GM18519 (cell line): Measurements from ENCODE around the gene CRYBA2.

ENCODE experiments used
- ATAC-seq: cut with Tn5 transposase; IDR thresholded peaks from one replicate; pipeline ENCODE4 v1.9.1; 2021; ENCODE audit warnings: mild to moderate bottlenecking, moderate library complexity; ENCODE audit not compliant: unreplicated experiment, low FRiP score

Gene CRYBA2

DNA sequence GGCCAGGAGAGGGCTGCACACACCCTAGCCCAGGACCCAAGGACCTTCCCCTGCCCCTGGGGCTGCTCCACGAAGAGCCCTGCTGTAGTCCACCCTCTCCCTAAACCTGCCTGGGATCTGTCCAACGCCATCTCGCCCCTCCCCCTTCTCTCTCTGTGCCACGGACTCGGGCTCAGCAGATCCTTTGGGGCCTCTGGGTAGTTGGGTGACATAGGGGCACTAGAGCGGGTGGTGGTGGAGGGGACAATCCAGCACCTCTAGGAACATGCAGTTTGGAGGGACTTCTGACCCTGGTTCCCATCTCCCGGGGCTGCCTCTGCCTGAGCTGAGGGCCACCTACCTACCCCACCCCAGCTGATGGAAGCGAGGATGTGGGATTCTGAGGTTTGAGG, 7.3 kb upstream of the CRYBA2 start:
- no peak for ATAC-seq

DNA sequence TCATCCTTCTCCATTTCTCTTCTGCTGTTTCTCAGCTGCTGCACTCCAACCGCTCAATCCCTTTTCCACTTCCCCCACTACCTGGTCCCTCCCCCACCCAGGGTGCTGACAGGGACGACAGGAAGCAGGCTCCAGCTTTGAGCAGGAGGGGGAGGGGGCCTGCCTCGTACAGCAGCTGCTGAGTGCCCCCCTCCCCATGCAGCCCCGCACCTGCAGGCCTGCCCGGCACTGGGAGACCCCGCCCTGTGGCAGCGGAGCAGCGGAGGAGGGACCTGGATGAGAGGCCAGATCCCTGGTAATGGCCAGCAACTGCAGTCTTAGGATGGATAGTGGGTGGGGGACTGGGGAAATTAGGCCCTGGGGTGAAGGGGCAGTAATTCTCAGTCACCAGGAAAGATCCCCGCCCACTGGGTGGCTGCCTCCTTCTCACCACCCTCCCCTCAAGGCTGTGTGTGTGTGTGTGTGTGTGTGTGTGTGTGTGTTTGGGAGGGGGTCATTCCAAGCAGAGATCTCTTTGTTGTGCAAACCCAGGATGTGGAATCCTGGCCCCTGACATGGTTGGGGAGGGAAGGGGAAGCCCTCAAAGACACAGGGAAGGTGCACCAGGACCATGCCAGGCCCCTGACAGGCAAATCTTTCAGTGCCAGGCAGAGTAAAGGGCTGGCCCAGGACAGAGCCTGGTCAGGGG, 6.8 kb upstream of the CRYBA2 start:
- ATAC-seq = no peak

DNA sequence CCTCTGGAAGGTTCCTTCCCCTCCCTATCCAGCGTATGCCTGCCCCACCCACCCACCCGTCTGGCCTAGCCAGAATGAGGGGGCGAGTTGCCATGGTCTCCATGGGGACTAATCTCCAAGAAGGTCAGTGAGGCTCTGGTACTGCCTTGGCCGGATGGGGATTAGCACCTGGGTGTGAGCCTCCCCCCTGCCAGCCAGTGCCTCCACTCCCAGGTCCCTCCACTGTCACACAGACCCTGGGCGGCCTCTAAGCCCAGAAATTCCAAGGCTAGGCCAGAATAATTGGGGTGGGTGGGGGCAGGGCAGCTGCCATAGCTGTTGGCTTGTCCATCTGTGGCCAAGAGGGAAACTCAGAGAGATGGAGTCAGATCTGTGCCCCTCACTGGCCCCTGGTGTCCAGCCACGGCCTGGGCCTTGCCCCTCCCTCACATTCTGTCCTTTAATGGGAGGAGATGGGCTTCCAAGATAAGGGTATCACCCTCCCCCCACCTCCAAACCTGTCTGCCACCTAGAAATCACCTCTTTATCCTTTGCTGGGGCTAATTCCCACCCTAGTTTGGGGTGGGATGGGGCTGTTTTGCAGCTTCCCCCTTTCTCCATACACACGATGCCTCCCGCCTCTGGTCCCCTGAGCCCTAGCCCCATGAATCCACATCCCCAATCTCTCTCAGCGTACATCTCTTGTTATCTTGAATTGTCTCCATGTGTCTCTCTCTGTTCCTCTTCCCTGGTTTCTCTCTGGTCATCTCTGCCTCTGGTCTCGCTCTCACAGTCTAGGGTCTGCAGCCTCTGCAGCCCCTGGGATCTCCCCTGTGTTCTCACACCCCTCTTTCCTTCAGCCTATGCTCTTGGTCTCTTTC, 6.0 kb upstream of the CRYBA2 start:
- no peak for ATAC-seq

DNA sequence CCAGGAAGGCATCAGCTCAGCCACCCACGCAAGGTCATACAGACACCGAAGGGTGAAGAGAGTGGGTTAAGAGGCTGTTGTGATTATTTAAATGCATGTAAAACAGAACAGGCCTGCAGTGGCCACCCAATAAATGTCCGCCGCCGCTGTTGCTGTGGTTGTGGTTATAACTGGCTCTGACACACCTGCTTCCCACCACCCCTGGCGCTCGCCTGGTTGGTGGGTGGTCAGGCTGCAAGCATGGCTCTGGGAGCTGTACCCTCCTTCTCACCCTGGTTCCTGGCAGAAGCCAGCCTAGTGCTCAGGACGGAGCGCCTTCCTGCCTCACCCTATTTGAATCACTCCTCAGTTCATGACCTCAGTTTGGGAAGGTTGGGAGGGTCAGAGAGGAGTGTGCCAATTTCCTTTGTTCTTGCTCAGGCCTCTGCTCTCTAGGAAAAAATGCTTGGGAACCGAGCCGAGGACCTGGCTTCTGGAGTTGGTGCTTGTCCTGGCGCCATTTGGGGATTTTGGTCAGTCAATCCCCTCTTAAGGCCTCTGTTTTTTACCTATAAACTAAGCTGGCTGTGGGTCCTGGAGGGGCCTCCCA, 5.3 kb upstream of the CRYBA2 start:
- no peak for ATAC-seq

DNA sequence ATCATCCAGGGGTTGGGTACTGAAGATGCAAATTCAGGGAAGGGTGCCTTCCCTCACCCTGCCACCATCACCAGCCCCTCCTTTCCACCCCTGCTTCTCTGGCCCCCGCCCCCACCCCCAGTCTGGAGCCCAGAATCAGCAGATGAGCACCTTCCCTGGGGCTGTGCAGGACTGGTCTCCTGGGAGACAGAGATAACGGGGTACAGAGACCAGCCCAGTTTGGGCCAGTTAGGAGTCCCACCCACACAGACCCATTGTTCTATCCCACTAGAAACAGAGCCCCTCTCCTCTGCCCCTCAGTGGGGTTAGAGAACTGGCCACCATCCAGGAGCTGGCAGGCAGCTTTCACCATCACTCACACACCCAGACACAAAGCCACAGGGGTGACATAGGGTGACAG, 4.5 kb upstream of the CRYBA2 start:
- no peak for ATAC-seq

DNA sequence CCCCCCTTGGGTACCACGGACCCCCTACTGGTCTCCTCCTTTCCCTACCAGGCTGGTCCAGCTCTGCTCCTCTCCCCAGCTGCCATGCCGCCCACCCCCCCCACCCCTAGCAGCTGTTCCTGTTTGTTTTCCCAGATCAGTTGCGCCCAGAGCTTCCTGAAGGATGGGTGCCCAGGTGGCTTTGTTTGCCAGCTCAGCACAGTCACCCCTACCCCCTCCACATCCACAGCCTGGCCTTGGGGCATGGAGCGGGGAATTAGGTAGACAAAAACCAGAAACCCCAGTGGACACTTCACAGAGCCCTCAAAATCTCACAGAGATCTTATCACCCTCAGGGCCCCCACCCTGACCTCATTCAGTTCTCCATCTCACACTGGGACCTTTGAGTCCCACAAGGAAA, 3.7 kb upstream of the CRYBA2 start:
- no peak for ATAC-seq

DNA sequence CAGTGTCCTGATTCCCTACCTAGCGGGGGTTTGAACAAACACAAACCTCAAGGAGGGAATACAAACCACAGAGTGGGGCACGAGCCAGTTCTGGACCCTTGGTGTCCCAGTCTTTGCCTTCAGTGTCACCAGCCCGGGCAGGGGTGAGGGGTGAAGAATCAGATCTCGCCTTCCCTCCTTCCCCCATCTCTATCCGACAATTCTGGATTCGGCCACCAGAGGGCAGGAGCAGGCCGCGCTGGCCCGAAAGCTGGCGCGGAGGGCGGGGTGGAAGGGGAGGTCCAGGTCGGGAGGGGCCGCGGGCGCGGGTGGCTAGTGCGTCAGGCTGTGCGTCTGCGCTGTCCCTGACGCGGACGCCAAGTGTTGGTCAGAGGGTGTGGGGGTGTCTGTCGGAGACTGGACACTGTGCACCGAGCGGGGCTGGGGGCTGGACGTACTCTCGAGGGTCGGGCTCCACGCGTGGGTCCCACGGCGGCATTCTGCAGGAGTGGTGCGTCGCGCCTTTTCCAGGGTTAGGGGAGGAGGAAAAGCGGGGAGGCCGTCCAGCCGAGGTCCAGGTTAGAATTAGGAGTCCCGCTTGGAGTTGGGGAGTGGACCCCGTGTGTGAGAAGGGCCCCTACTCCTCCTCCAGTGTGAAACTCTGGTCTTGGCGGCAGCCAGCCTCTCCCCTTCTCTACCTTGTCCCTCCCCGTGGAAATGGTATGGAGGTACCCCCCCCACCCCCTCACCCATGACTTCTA, 2.9 kb upstream of the CRYBA2 start:
- ATAC-seq = no peak

DNA sequence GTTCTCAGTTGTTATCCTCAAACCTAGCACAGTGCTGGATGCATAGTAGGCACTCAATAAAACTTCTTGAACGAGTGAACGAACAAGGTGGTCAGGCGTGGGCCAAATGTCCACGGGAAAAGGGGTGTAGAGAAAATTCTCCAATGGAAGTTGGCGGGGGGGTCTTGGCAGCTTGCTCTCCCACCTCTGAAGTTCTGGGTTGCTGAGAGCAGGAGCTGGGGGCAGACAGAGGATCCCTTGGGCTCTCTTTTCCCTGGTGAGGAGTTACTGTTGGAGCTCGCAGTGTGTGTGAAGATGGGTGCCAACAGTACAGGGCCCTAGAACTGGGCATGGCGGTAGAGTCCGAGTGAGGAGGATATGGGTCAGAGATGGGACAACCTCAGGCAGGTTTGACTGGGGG, 2.3 kb upstream of the CRYBA2 start:
- no peak for ATAC-seq

DNA sequence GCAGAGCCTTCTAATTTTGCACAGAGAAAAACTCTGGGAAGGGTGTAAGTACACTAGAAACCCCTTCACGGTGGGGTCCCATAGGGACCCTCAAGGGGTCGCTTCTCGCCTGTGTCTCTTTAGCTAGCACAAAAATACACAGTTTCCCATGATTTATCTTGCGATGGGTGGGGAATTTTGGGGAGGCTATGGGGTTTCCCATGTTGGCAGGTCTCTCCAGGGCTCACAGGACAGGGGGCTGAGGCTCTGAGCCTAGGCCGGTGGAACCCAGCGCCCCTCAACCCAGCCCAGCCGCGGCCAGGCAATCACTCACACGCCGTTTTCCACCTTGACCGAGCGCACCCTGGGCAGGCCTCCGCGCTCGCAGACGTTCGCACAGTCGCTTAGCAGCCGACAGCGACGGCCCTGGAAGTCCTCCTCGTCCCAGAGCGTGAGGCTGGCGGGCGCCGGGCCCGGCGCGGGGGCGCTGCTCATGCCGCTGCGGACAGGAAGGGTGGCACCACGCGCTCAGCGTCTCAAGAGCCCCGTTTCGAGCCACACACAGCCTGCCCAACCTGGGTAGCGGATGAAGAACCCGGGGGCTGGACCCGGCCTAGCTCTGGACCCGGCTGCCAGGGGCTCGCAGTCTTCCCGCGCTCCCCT, 398 bp downstream of the CRYBA2 start:
- ATAC-seq = no peak

DNA sequence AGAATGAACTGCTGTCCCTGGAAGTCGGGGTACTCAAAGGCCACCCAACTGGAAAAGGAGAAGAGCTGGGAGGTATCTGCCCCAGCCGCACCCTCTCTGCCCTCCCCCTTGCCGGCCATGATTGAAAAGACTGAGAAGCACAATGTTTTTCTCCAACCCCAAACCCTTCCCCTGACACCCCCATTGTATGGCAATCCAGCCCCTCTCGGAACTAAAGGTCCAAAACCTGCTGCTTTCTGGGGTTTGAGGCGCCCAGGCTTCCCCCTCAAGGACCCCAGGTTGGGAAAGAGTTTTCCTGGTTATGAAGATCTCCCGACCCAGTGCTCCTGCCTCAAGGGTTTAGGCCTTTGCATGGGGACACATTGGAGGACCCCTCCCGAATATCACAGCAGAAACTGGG, 1.0 kb downstream of the CRYBA2 start:
- ATAC-seq = no peak

DNA sequence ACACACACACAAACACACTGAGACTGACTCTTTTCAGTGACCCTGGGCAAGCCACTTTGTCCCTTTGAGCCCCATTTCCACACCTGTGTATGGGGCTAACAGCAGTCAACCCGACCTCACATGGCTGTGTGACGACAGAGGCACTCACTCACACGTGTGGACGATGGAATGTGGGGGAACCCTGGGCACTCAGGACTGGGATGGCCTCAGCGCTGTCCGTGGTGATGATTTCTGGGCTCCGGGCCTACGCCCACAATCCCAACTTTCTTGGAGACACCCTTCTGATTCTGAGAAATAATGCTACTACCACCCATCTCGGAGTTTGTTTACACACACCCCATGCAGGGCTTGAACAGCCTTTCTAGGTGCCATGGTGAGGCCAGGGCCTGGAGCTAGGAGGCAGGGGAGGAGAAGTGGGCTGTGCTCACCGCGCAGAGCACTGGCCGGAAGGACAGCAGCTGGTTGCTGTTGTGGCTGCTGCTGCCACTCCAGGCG, 1.5 kb downstream of the CRYBA2 start:
- no peak for ATAC-seq

DNA sequence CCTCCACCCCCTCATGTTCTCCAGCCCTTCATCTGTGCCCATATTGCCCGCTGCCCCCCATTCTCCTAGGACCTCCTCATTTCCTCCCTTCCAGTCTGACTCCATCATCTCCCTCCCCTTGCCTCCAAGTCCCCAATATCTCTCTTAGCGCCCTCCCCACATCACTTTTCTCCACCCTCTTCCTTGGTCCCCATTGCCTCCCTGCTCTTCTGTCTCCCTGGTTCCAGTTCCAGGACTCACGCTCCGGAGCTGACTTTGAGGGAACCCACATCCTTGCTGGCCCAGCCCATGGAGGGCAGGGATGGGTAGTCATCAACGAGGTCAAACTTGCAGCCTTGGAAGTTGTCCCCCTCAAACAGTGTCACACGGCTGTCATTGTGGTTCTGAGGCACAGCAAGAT, 2.6 kb downstream of the CRYBA2 start:
- ATAC-seq = no peak

DNA sequence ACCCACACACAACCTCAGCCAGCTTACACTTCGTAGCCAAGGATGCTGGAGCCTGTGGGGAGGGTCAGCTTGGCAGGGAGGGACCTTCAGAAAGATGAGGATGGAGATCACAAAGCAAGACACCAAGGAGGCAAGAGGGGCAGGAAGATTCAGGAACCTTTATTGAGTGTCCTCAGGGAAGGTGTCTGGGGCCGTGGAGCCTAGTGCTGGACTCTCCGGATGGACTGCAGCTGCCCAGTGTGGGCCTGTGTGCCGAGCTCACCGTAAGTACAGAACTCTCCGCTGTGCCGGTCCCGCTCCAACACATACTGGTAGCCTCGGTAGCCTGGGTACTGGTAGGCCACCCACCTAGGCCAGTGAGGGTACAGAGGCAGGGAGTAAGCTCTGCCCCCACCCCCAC, 3.2 kb downstream of the CRYBA2 start:
- no peak for ATAC-seq

DNA sequence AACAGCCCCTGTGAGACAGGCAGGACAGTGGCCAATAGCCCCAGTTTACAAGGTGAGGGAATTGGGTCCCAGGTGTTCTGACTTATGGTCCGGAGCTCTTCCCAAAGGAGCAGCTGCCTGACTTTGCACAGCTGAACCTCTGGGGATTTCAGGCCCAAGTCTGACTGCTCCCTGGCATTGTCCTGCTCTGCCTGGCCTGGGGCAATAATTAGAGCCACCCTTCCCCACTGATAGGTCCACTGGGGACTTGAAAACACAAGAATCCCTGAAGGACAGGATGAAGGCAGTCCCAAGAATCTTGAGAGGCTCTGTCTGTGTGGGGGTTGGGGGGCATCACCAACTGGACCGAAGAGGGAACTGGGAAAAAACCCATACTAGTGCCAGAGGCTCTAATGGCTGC, 4.6 kb downstream of the CRYBA2 start:
- no peak for ATAC-seq

DNA sequence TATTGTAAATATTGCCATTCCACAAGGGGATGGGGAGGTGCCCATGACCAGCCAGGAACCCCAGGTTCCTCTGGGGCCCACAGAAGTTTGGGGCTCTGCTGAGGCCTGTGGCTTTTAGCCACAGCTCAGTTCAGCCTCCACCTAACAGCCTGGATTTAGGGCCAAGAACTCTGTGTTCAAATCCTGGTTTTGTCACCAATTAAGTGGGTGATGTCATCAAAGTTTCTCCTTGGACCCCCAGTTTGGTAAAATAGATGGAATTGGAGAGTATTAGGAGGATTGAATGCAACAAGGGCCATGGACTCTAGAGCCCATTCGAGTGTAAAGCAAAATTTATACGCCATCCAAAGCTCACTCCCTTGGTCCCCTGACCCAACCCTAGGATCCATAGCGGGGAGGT, 5.1 kb downstream of the CRYBA2 start:
- no peak for ATAC-seq

DNA sequence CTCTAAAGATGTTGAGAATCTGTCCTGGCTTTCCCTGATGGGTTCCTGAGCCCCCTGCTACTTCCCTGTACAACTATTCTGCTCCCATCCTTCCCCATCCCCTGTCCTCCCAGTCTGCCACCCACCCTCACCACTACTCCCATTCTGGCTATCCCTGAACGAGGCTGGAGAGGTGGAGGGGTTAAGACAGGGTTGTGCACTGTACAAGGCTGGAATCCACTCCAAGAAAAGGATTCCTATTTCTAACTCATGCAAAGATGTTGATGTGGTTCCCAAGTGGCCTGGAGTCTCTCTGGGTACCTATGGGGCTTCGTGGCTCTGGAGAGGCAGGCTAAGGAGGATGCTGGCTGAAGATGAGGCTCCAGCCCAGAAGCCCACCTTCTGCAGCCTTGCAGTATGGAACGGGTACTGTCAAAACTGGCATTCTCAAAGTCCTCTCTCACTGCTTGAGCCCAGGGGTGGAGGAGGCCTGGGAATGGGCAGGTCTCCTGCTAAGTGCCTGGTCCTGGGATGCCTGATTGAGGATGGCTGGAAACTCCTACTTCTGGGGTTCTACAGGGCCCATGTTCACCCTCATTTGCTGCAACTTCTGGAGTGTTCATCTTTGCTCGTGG, 7.0 kb downstream of the CRYBA2 start:
- ATAC-seq = no peak

DNA sequence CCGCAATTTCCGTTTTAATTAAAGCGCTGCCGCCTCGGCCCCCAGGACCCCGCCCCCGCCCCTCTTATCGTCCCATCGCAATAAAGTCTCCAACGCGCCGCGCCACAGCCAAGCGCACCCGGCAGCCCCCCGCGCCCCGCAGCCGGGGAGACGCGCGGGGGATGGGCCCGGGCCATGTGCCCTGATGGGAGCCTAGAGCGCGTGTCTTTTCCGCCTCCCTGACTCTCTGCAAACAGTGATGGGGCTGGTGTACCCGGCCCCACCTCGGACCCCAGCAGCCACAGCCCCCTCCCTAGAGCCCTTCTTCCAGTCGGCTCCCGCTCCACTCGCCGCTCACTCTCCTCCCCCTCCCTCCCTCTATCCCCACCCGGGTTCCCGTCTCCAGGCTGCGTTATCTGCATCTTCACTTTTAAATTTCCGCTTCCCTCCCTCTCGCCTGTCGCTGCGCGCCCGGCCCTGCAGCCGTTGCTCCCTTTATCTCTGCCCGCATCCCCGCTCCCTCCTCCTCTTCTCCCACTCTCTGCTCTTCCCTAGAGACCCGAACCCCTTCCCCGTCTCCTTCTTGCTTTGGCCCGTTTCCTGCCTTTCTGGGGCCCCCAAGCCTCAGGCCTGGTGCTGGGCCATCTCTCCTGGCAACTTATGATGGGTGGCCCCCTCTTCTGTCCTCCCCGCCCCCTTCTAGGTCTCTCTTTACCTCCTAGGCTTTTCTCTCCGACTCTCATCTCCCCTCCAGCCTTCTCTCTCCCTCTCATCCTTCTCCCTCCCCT, 7.7 kb downstream of the CRYBA2 start:
- ATAC-seq = no peak

DNA sequence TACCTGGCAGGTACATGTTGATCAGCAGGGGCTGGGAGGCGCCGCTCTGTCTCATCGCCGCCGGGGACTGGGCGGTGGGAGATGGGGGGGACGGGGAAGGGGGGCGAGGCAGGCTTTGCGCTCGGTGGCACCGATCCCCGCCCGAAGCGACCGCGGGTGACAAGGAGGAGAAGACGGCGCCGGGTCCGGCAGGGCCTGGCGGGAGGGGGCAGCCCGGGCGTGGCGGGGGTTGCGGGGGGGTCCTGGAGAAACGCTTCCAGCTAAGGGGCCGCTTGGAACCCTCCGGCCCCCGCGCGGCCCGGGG, 8.2 kb downstream of the CRYBA2 start, which contains the start of gene FEV:
FEV (minus strand) TSS at position 164 of the 304 bp plus-strand sequence; CDS start at position 55, 109 bp downstream.
- ATAC-seq = no peak

DNA sequence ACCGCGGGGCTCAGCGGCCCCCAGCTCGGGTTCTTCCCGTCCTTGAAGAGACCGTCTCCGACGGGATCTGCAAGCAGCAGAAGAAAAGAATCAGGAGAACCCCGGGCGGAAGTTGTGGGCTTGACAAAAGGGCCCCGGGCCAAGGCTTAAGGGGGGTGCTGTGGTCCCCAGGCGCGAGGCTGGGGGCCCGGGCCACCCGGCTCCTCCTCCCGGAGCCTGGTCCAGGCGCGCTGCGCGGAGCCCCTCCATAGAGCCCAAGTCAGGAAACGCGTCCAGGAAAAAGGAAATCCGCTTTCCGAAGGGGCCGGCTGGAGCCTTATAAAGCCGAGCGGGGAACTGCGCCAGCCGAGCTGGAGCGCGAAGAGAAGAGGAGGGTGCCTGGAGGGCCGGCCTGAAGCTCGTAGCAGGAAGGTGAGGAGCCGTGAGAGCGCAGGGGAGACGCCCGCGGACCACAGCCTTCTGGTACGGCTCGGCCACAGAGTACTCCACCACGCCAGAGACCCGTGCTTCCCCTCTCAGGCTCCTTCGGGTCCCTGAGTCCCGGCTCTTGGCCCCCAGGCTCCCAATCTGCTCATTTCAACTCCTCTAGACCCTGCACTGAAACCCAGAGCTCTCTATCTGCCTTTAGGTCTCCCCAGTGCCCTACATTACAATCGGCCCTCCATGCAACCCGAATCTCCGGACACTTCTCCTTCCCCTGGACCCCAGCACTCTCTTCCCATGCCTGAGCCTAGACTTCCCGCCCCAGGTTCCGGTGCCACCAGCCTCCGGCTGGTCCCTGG, 8.8 kb downstream of the CRYBA2 start:
- no peak for ATAC-seq
